Gastrocnemius medialis (tissue), 4 donors: Measurements from ENCODE around the gene ERAP2.

Experiments used
- POLR2A ChIP-seq, 2 donors: fragments of 450-650 bp; IDR thresholded peaks; one replicate each; pipeline ENCODE4 v1.6.1; 2017; ENCODE audit warnings: antibody characterized with exemption in 2 of 2, mild to moderate bottlenecking in 2 of 2, moderate library complexity in 2 of 2
- TF ChIP-seq, protein P1 (sequence below), 5 experiments: fragments of 450-650 bp in 3 of 5; fragments of 200-600 bp in 2 of 5; sonication (generic) in 2 of 5; IDR thresholded peaks in 4 of 5; conservative IDR thresholded peaks in 1 of 5; 1 replicate in 4 of 5; 2 replicates in 1 of 5; pipeline ENCODE4 v1.5.1; 2016 to 2019; ENCODE audit warnings: antibody characterized with exemption in 5 of 5, mild to moderate bottlenecking in 3 of 5, moderate library complexity in 3 of 5

DNA sequence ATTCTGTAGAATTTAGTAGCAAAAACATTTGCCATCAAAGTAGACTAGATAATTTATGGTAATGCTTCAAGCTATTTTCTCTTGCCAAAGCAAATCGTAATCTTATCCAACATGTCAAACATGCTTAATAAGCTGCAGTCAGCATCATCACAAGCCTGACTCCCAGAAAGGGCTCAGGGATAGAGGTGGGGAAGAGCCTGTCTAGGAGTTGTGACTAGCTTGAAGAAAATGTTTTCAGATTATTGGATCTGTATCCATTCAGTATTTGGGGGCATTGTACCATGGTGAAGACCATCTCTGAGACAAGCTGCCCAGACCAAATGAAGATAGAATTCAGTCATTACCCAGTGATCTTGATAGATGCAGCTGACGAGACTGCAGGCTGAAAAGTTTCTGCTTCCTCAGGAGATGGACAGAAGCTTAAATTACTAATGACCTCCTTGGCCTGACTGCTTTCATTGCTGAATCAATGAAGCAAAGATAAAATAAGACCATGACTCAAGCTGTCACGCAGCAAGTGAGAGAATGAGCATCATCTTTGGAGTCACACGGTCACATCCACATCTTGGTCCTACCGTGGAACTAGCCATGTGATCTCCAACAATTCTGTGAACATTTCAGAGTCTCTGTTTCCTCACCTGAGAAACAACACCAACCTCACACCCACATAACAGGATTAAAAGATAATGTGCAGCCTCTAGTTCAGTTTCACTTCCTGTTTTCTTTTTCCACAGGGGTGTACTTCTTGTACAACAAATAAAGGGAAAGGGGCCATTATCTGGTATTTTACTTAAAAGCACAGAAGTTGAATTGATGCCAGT, 9.4 kb downstream of the ERAP2 start:
- TF ChIP-seq, protein P1, sequence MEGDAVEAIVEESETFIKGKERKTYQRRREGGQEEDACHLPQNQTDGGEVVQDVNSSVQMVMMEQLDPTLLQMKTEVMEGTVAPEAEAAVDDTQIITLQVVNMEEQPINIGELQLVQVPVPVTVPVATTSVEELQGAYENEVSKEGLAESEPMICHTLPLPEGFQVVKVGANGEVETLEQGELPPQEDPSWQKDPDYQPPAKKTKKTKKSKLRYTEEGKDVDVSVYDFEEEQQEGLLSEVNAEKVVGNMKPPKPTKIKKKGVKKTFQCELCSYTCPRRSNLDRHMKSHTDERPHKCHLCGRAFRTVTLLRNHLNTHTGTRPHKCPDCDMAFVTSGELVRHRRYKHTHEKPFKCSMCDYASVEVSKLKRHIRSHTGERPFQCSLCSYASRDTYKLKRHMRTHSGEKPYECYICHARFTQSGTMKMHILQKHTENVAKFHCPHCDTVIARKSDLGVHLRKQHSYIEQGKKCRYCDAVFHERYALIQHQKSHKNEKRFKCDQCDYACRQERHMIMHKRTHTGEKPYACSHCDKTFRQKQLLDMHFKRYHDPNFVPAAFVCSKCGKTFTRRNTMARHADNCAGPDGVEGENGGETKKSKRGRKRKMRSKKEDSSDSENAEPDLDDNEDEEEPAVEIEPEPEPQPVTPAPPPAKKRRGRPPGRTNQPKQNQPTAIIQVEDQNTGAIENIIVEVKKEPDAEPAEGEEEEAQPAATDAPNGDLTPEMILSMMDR (IDR thresholded peaks at IDR 0.05 in 4 of 5, conservative IDR thresholded peaks at IDR 0.05 in 1 of 5), result no peak
- TF ChIP-seq POLR2A (IDR thresholded peaks at IDR 0.05), result no peak
